ENCODE measurements around the gene CCPG1.
A peak's percentile ranks its signal among the peaks of the same experiment; 100 is the strongest.

Gene CCPG1

DNA sequence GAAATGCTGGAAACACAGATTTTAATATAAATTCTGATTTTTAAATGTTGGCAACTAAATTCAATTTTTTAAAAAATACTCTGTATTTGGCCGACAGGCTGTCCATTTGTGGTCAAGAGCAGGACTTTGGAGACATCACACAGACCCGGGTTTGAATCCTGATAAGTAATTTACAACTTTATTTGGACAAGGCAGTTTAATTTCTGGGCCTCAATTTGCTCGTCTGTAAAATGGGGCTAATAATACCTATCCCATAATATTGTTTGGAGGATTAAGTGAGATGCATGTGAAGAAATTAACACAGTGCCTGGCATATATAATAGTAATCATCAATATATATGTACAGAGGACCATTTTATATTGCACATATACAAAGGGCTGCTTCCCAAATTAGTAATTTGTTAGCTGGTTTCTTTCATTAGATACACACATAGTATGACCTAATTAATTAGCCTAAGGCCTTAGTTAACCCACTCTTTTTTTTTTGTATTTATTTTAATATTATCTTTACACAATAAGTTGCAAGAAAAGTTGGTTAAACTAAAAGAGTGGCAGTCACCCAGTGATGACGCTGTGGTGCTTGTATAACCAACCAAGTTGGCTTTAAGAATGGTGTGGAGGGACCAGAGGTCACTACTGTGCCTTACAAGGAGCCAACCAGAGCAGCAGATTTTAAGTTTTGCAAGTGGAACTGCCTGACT is 88.5 kb downstream of the CCPG1 start:
- H3K27me3 ChIP-seq (ENCODE audit: low read depth, low read length), result no peaks in the 10 kb centered on the region
- peak overlapping the region; percentile 93 for H2AFZ ChIP-seq (ENCODE audit: low read depth, low read length)
- peak overlapping the region; percentile 96 for H3K4me3 ChIP-seq (ENCODE audit: low read length)
- H3K4me2 ChIP-seq (ENCODE audit: low read length), result peak overlapping the region; percentile 62
- H3K79me2 ChIP-seq (ENCODE audit: low read length), result peaks cover 57% of the 10 kb centered on the region
- H3K4me1 ChIP-seq (ENCODE audit: low read length), result peaks cover 14% of the 10 kb centered on the region
- H4K20me1 ChIP-seq (ENCODE audit: insufficient read depth, low read length), result no peaks in the 10 kb centered on the region
- peak overlapping the region; percentile 75 for H3K27ac ChIP-seq (ENCODE audit: low read length)
- H3K9me3 ChIP-seq (ENCODE audit: insufficient read depth, low read length), result no peaks in the 10 kb centered on the region
- peaks cover 12% of the 10 kb centered on the region for H3K36me3 ChIP-seq (replicated peaks; ENCODE audit: low read depth, low read length)
- TF ChIP-seq EZH2phosphoT487 (IDR thresholded peaks at IDR 0.05; ENCODE audit: low read depth) (no peak), CTCF (IDR thresholded peaks at IDR 0.05; ENCODE audit: low read depth, low read length) (no peak)
- H3K9ac ChIP-seq (ENCODE audit: low read length), result peak overlapping the region; percentile 93

GRCh38 chr15:55318588-55319494 is 89.3 kb downstream of the CCPG1 start, which contains the start of the genes PIGB and PIGBOS1:
Gene PIGB, plus strand, starts transcription at chr15:55319222. Its CDS starts 29 bp downstream, at chr15:55319251.
Gene PIGBOS1, minus strand, starts transcription at chr15:55319123. Its CDS starts 1,331 bp downstream, at chr15:55317792.
- Histone ChIP-seq H3K27me3 (ENCODE audit: low read depth, low read length) (no peaks in the 10 kb centered on the region), H4K20me1 (ENCODE audit: insufficient read depth, low read length) (no peaks in the 10 kb centered on the region), H3K36me3 (replicated peaks; ENCODE audit: low read depth, low read length) (peaks cover 6% of the 10 kb centered on the region), H3K9me3 (ENCODE audit: insufficient read depth, low read length) (no peaks in the 10 kb centered on the region), H3K4me3 (ENCODE audit: low read length) (peak within 1 kb of the TSS; percentile 96), H3K4me1 (ENCODE audit: low read length) (peaks cover 14% of the 10 kb centered on the region), H3K9ac (ENCODE audit: low read length) (peak within 1 kb of the TSS; percentile 93), H3K79me2 (ENCODE audit: low read length) (peaks cover 56% of the 10 kb centered on the region), H3K4me2 (ENCODE audit: low read length) (peak within 1 kb of the TSS; percentile 62), H2AFZ (ENCODE audit: low read depth, low read length) (peak within 1 kb of the TSS; percentile 93), H3K27ac (ENCODE audit: low read length) (peak within 1 kb of the TSS; percentile 75)
- TF ChIP-seq EZH2phosphoT487 (IDR thresholded peaks at IDR 0.05; ENCODE audit: low read depth) (no peak), CTCF (IDR thresholded peaks at IDR 0.05; ENCODE audit: low read depth, low read length) (no peak)

Data from OCI-LY3 (cell line).